Myometrial cell (primary cell): Measurements from ENCODE around the gene CS. TPM values are rescaled to one million over a fixed set of nuclear protein-coding genes. Genes with fewer than 3 reads are reported as not detected.

ENCODE experiments used
- total RNA-seq: library from RNA; depleted of rRNA; stranded (reverse); fragments of >200 nt; gene quantifications from 2 replicates; pipeline ENCODE4 v1.2.3, GENCODE V29; 2015

CS gene
- total RNA-seq, result 141 and 149 TPM in 2 replicates

DNA sequence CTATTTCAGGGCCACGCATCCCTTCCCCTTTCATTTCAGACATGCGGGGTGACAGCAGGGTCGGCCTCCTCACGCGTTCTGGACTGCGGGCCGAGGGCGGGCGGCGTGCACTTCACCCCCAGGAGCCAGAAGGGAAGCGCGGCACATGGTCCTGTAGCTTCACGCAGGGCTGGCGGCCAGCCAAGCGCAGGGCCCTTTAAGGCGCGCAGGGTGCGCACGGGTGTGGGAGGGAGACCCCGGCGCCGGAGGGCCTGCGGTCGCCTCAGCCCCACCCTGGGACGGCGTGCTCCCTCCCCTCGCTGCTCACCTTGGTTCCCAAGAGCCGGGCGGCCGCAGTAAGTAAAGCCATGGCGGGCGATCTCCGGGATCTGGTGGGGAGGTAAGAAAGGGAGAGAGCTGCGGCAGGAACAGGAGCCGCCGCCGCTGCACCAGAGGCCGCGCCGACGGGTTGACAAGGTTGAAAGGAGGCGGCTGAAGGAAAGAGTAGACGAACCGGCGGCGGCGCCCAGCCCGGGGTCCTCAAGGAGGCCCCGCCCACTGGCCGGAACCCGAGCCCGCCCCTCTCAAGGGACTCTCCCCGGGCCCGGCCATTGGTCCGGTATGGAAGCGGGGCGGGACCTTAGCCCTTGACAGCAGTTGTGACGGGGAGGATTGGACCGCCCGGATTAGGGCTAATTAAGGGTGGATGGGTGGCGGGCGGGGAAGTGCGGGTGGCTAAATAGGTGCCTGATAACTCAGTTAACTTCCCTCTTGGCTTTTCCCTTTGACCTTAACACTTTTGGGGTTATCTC lies at the start of gene CS:
TSS of gene CS (minus strand) at position 478 of the 791 bp plus-strand sequence. CDS start at position 349, 129 bp downstream.

DNA sequence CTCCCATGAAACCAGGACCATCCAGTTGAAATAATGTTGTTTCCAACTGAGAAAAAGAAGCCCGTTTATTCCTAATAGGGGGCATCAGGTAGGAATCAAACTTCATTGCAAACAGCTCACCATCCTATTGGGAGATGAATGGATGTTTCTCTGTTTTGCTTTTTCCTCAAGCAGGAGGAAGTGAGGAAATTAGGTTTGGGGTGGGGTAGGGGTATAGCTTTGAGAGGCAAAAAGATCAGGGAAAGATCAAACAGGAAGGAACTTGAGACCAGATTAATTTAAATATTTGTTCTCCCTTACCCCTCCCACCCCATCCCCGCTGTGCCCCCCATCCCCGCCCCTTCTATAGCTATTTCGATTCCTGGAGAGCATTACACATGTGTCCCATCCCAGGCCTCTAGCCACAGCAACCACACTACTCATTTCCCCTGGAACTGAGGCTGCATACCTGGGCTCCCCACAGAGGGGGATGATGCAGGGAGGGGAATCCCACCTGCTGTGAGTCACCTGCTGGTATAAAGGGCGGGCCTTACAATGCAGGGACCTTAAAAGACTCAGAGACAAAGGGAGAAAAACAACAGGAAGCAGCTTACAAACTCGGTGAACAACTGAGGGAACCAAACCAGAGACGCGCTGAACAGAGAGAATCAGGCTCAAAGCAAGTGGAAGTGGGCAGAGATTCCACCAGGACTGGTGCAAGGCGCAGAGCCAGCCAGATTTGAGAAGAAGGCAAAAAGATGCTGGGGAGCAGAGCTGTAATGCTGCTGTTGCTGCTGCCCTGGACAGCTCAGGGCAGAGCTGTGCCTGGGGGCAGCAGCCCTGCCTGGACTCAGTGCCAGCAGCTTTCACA lies 38.4 kb upstream of the CS start, which contains the start of gene IL23A:
TSS of gene IL23A (plus strand) at position 577 of the 850 bp plus-strand sequence. CDS start at position 738, 161 bp downstream.

DNA sequence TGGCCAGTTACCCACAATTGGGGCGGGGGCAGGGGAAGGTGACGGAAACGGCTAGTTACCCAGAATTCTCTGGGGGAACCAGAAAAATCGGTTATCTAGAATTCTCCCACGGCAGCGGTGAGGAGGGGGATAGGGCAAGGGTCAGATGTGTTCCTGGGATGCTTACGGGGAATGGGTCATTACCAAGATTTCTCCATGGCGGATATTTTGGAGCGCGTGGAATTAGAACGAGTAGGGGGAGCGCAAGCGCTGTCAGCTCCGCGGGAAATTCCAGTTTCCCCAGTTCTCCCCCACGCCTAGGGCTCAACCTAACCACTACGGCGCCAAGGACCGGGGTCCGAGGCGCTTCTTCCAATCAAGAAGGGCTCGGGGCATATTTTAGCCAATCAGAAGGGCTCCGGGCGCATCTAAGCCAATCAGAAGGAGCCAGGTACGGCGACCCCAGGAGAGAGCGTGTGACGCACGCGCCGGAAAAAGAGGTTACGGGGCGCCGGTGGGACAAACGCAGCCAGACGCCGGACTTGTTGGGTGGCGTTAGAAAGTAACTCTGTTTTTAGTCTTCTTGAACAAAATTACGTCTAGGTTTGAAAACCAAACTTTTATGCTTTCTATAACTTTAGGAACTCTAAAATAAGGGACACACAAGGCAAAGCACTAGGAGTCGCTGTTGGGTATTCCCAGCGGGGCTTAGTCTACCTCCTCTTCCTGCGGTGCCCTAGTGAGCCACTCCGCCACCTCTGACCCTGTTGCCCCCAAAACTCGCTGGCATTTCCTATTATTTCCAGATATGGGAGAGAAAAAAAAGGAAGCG lies 33.8 kb upstream of the CS start, which contains the start of gene PAN2:
TSS of gene PAN2 (minus strand) at position 322 of the 811 bp plus-strand sequence. CDS start 906 bp downstream, outside the sequence.

DNA sequence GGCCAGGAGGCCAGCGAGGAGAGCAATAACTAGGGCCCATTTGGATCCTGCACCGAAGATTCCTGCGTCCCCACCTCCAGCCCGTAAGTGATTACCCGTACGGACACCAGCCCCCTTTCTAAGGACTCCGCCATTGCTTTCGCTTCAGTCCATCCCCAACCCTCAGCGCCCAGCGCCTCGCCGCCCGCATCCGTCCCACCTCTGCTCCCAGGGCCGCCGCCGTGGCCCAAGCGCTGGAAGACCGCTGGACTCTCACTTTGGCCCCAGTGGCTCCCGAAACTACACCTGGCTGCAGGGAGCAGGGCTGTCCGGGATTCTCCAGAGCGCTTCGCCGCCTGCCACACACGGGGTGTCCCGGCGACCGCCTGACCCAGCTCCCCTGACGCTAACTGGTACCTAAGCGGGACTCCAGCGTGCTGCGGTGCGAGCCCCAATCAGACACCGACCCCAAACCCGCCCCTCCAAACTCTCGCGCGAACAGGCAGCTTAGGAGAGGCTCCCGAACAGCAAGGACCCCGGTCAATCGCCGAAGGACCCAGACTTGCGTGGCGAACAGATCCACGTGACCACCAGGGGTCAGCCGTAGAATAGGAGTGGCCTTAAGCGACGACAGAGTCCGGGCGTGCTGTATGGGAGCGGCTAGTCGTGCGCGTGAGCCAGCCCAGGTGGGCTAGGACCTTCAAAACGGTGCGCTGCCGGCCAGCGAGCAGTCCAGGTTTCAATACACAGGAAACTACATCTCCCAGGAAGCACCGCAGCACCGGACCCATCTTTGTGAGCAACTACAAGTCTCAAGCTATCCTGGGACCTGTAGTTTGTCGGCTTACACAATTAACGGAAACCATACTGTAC lies 15.7 kb upstream of the CS start, which contains the start of gene CNPY2:
TSS of gene CNPY2 (minus strand) at position 367 of the 852 bp plus-strand sequence. CDS start 771 bp downstream, outside the sequence.

DNA sequence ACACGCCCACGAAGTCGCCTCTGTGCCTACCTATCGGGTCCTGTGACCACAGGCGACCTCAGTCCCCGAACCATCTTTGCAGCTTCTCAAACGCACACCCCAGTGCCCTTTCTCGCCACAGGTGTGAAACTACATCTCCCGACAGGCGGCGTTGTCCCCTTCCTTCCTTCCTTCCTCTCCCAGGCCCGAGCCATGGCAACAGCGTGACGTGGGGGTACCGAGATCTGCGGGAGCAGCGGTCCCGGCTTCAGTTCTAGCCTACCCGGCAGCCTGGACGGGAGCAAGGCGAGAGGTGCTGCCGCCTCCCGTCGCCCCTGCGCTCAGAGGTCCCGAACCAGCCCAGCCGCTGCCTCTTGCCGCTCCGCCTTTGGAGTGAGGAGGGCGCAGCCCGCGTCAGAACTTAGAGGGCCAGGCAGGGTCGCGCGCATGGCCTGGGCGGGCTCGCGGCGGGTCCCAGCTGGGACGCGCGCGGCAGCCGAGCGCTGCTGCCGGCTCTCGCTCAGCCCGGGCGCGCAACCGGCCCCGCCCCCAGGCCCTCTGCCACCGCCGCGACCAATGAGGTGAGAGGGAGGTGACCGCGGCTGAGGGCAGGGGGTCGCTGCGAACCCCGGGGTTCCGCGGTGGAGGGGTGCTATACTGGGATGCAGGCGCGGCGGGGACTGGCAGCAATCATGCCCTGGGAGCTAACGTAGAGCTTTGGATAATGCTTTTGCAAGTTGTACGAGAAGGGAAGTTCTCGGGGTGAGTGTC lies 33.3 kb downstream of the CS start, which contains the start of gene COQ10A:
TSS of gene COQ10A (plus strand) at position 250 of the 750 bp plus-strand sequence. CDS start at position 427, 177 bp downstream.

DNA sequence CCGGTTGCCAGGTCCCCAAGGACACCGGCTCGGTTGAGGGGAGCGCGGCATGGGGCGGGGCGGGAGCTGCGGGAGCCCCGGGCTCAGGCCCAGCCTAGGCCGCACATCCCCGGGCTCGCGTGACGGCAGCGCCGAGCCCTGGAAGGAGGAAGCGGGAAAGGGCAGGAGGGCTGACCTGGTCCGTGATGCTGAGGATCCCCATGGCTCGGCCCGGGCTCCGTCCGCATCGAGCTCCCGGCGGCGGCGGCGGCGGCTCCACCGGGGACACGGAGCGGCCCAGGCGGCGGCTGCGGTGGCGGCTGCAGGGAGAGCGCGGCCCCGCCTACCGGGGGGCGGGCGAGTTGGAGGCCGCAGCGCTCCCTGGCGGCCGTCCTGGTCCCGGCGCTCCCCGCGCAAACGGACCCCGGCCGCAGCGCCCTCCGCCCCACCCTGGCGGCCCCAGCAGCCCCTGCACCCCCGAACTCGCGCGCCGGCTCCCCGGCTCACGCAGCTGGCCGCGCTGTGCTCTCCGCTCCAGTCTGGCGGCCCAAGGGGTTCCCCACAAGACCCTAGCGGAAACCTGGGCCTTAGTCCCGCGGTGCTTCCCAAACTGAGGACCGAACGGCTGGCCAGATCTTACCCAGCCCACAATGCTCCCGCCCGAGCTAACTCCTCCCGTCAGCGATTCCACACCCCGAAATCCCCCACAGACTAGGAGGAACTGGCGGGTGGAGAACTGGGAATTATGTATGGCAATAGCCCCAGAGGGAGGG lies 41.9 kb downstream of the CS start, which contains the start of gene ANKRD52:
TSS of gene ANKRD52 (minus strand) at position 317 of the 752 bp plus-strand sequence. CDS start at position 202, 115 bp downstream.

DNA sequence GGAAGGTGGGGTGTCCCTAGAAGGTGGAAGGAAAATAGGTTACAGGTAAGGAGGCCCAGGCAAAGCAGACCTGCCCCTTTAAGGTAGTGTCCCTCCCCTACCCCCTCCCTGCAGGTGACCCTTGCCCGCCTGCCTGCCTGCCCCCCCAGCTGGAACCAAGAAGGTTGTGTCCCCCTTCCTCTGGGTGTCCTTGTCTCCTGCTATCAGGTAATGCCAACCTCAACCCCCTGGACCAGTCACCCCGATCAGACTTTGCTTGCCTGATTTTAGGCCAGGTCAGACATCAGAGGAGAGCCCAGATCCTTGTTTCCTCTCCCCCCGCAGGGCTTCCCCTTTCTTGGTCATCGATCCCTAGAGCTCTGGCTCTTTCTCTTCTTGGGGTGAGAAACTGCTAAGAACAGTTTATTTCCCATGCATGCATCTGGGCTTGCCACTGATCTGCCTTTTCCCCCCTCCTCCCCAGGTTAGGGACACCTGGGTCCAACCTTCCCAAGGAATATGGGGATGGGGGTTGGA lies 70.2 kb downstream of the CS start, which contains the start of gene SLC39A5:
TSS of gene SLC39A5 (plus strand) at position 136 of the 516 bp plus-strand sequence. CDS start 1,224 bp downstream, outside the sequence.

DNA sequence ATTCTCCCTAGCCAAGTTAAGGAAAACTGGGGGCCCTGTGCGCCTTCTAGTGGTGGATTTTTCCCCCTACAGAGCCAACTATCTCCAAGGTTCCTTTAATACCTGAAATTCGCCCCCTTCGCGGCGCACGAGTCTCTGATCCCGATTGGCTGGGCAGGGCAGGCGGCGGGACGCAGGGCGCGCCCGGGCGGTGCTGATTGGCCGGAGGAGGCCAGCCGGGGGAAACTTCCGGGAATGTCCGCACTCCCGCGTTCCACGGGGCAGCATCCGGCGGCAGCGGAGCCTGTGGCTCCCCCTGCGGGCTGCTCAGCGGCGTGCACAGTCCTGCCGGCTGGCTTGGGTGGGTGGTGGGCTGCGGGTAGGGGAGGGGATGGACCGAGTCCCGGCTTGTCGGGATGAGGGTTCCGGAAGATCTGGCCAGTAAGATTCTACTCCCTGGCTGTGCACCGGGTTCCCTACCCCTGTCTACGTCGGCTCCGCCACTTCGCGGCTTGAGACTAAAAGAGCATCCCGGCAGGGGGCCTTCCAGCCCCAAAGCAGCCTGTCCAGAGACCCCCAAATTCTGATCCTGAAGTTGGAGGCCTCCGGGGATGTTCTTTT lies 75.9 kb downstream of the CS start, which contains the start of gene NABP2:
TSS of gene NABP2 (plus strand) at position 241 of the 600 bp plus-strand sequence. CDS start 515 bp downstream, outside the sequence.

DNA sequence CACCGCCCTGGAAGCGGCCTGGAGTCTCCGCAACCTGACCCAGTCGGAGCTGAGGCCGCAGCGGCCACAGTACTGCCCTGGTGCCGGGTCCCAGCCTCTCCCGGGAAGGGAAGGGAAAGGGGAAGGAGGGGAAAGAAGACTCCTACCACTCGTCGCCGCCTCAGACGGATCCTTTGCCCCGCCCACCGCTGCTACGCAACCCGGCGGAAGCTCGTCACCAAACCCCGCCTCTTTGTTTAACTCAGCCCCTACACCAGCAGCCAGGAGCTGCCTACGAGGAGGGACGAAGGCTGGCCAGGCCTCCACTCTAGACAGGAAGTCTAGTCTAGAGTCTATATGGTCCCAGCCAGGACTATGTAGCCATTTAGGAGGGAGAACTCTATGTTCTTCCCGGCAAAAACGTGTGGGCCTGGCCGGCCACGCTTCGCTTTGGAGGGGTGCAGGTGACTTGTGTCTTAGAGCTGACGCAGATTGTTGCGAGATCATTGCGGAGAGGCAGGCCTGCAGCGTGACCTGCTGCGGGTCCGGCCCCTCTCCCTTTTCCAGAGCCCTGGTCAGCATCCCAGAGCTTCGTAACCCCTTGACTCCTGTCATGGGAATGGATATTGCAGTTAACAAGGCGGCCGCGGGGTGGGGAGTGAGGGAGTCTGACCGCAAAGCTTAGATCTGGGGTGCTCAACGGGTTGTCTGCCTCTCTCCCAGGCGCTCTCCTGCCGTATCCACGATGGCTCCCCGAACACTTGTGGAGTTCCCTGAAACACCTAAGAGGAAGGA lies 78.2 kb downstream of the CS start, which contains the start of gene RNF41:
TSS of gene RNF41 (minus strand) at position 166 of the 774 bp plus-strand sequence. CDS start 7,875 bp downstream, outside the sequence.

Other genes with a start within 250 kb of the CS start
- 0.35 TPM in 1 of 2 replicates, not detected in the other for gene ERBB3, start 220.2 kb downstream of the CS start, total RNA-seq
- 199 and 215 TPM in 2 replicates for gene PA2G4, start 195.8 kb downstream of the CS start, total RNA-seq
- 2,864 and 3,592 TPM in 2 replicates for gene RPL41, start 183.7 kb downstream of the CS start, total RNA-seq
- gene ZC3H10, start 182.1 kb downstream of the CS start, total RNA-seq, result 2.6 and 4.8 TPM in 2 replicates
- 240 and 325 TPM in 2 replicates for gene ESYT1, start 172.1 kb downstream of the CS start, total RNA-seq
- 92.5 and 126 TPM in 2 replicates for gene MYL6B, start 147.7 kb downstream of the CS start, total RNA-seq
- gene MYL6, start 142.0 kb downstream of the CS start, total RNA-seq, result 2,877 and 3,219 TPM in 2 replicates
- gene SMARCC2, start 110.8 kb downstream of the CS start, total RNA-seq, result 30.7 and 32.3 TPM in 2 replicates
- gene RNF41, start 78.4 kb downstream of the CS start, total RNA-seq, result 102 and 109 TPM in 2 replicates
- gene NABP2, start 76.0 kb downstream of the CS start, total RNA-seq, result 60.1 and 75.0 TPM in 2 replicates
- not detected in 2 replicates for gene SLC39A5, start 70.3 kb downstream of the CS start, total RNA-seq
- gene ANKRD52, start 41.9 kb downstream of the CS start, total RNA-seq, result 9.2 and 12.4 TPM in 2 replicates
- 7.4 and 13.5 TPM in 2 replicates for gene COQ10A, start 33.4 kb downstream of the CS start, total RNA-seq
- gene CNPY2, start 15.7 kb upstream of the CS start, total RNA-seq, result 110 and 166 TPM in 2 replicates
- gene PAN2, start 33.7 kb upstream of the CS start, total RNA-seq, result 13.3 and 13.8 TPM in 2 replicates
- not detected in 2 replicates for gene IL23A, start 38.6 kb upstream of the CS start, total RNA-seq
- 135 and 143 TPM in 2 replicates for gene STAT2, start 59.8 kb upstream of the CS start, total RNA-seq
- not detected in 2 replicates for gene APOF, start 62.5 kb upstream of the CS start, total RNA-seq
- 13.3 and 19.7 TPM in 2 replicates for gene TIMELESS, start 149.1 kb upstream of the CS start, total RNA-seq
- gene MIP, start 154.3 kb upstream of the CS start, total RNA-seq, result not detected in 2 replicates
- 1.4 and 1.8 TPM in 2 replicates for gene SPRYD4, start 168.2 kb upstream of the CS start, total RNA-seq
- 0.71 TPM in 1 of 2 replicates, not detected in the other for gene GLS2, start 187.8 kb upstream of the CS start, total RNA-seq
- 13.6 and 16.4 TPM in 2 replicates for gene RBMS2, start 221.5 kb upstream of the CS start, total RNA-seq